Glutamatergic neuron (in vitro differentiated cells): ENCODE data around the gene CD38. TPM values are rescaled to one million over a fixed set of nuclear protein-coding genes. Genes with fewer than 3 reads are reported as not detected.

Source experiments
- DNase-seq: peaks from one replicate; pipeline ENCODE4 v3.0.0; 2022
- H3K27ac Mint-ChIP-seq: one replicate; pipeline ENCODE4 v1.8.0; 2020; ENCODE audit warnings: mild to moderate bottlenecking, mixed read lengths, inconsistent platforms; ENCODE audit not compliant: unreplicated experiment
- H3K27me3 Mint-ChIP-seq: one replicate; pipeline ENCODE4 v1.8.0; 2020; ENCODE audit warnings: mild to moderate bottlenecking, moderate library complexity, mixed read lengths, inconsistent platforms; ENCODE audit not compliant: unreplicated experiment
- H3K36me3 Mint-ChIP-seq: one replicate; pipeline ENCODE4 v1.8.0; 2020; ENCODE audit warnings: mild to moderate bottlenecking, mixed read lengths, inconsistent platforms; ENCODE audit not compliant: unreplicated experiment
- H3K4me1 Mint-ChIP-seq: one replicate; pipeline ENCODE4 v1.8.0; 2020; ENCODE audit warnings: mild to moderate bottlenecking, low read depth, mixed read lengths, inconsistent platforms; ENCODE audit not compliant: unreplicated experiment
- H3K4me3 Mint-ChIP-seq: one replicate; pipeline ENCODE4 v1.8.0; 2020; ENCODE audit warnings: mild to moderate bottlenecking, mixed read lengths, inconsistent platforms; ENCODE audit not compliant: unreplicated experiment
- H3K9me3 Mint-ChIP-seq: one replicate; pipeline ENCODE4 v1.8.0; 2020; ENCODE audit warnings: mild to moderate bottlenecking, moderate library complexity, mixed read lengths, inconsistent platforms; ENCODE audit not compliant: unreplicated experiment
- total RNA-seq: library from RNA; stranded (reverse); fragmentation: NEBNext Ultra II Directional; extraction: Animal tissue kit (Norgen Biotek cat#: 25700); gene quantifications from one replicate; pipeline ENCODE4 v1.2.1, GENCODE V29; 2021; ENCODE audit not compliant: unreplicated experiment
- TF ChIP-seq, protein P1 (sequence below): fragments of 200-600 bp; sonication (generic); IDR thresholded peaks from one replicate; pipeline ENCODE4 v1.5.0; 2021; ENCODE audit not compliant: partially characterized antibody, unreplicated experiment

The CD38 gene
- total RNA-seq, 1 donor from 2014 or later: 0.37 TPM

DNA sequence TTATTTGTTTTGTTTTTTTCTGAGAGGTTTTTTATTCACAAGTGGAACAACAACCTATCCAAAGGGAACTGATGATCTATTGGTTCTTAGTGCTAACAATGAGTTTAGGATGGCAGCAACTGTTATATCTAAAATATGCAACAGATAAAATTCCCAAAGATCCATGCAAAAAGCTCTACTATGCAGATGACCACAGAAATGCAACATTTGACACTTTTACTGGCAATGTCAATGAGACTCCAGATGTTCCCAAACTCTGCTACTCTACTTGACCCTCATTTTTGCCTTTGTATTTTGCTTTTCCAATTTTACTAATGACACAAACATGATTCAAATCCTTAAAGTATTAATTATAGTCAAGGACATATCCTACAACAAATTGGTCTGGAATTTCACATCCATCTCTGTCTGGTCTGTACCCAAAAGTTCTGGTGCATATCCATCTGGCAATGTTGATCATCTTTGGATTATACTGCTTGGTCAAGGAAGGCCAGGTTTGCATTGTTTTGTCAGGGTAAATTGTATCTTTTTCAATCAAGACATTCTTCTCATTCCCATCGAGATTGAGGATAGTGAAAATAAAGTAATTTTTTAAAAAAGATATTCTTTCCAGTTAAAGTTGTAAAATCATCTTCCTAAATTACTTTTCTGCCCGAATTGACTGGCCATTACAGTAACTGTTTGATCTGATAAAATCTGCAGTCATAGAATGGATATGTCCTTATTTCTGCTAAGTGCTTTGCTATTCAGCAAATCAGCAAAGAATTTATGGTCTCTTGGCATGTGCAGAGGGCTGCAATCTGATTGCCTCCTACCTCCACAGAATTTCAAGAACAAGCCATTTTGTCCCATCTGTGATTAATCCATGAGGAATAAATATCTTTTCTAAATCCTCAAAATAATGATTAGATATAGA lies 86.8 kb downstream of the CD38 start:
- Mint-ChIP-seq H3K4me1 (no peaks in the 10 kb centered on the region), H3K27ac (no peak overlapping the region), H3K4me3 (no peak overlapping the region), H3K9me3 (no peaks in the 10 kb centered on the region), H3K27me3 (no peaks in the 10 kb centered on the region), H3K36me3 (no peaks in the 10 kb centered on the region)
- TF ChIP-seq, protein P1, sequence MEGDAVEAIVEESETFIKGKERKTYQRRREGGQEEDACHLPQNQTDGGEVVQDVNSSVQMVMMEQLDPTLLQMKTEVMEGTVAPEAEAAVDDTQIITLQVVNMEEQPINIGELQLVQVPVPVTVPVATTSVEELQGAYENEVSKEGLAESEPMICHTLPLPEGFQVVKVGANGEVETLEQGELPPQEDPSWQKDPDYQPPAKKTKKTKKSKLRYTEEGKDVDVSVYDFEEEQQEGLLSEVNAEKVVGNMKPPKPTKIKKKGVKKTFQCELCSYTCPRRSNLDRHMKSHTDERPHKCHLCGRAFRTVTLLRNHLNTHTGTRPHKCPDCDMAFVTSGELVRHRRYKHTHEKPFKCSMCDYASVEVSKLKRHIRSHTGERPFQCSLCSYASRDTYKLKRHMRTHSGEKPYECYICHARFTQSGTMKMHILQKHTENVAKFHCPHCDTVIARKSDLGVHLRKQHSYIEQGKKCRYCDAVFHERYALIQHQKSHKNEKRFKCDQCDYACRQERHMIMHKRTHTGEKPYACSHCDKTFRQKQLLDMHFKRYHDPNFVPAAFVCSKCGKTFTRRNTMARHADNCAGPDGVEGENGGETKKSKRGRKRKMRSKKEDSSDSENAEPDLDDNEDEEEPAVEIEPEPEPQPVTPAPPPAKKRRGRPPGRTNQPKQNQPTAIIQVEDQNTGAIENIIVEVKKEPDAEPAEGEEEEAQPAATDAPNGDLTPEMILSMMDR: no peak
- DNase-seq: no peak

DNA sequence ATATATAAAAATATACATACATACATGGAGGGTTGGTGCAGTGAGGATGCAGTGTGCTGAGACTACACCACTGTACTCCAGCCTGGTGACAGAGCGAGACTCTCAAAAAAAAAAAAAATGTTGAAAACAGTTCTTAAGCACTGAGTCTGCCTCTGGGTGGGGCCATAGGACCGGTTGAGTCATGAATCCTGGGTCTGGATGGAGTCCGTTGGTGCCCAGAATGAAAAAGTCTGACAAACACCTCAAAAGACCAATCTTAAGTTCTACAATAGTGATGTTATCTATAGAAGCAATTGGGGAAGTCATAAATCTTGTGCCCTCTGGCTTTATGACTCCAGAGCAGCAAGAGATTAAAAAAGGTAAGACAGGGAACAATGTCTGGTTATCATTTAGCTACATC lies 90.0 kb downstream of the CD38 start:
- no peak for DNase-seq
- H3K36me3 Mint-ChIP-seq: no peaks in the 10 kb centered on the region
- no peaks in the 10 kb centered on the region for H3K4me1 Mint-ChIP-seq
- H3K27me3 Mint-ChIP-seq: no peaks in the 10 kb centered on the region
- no peak overlapping the region for H3K4me3 Mint-ChIP-seq
- TF ChIP-seq, protein P1: no peak
- H3K27ac Mint-ChIP-seq: no peak overlapping the region
- no peaks in the 10 kb centered on the region for H3K9me3 Mint-ChIP-seq

- TF ChIP-seq, protein P1: no peak
- no peaks in the 10 kb centered on the region for H3K36me3 Mint-ChIP-seq
- no peak overlapping the region for H3K4me3 Mint-ChIP-seq
- no peaks in the 10 kb centered on the region for H3K9me3 Mint-ChIP-seq
- H3K27ac Mint-ChIP-seq: no peak overlapping the region
- H3K27me3 Mint-ChIP-seq: no peaks in the 10 kb centered on the region
- no peak for DNase-seq
- H3K4me1 Mint-ChIP-seq: no peaks in the 10 kb centered on the region
Measured at GRCh38 chr4:15868826-15869413, 90.8 kb downstream of the CD38 start.

- no peaks in the 10 kb centered on the region for H3K27me3 Mint-ChIP-seq
- TF ChIP-seq, protein P1: no peak
- no peak for DNase-seq
- no peaks in the 10 kb centered on the region for H3K36me3 Mint-ChIP-seq
- H3K4me3 Mint-ChIP-seq: no peak overlapping the region
- peaks cover 1% of the 10 kb centered on the region for H3K9me3 Mint-ChIP-seq
- H3K27ac Mint-ChIP-seq: no peak overlapping the region
- no peaks in the 10 kb centered on the region for H3K4me1 Mint-ChIP-seq
Measured at GRCh38 chr4:15870079-15870478, 92.0 kb downstream of the CD38 start.
